Measurements from ENCODE around the gene MRC2.

DNA sequence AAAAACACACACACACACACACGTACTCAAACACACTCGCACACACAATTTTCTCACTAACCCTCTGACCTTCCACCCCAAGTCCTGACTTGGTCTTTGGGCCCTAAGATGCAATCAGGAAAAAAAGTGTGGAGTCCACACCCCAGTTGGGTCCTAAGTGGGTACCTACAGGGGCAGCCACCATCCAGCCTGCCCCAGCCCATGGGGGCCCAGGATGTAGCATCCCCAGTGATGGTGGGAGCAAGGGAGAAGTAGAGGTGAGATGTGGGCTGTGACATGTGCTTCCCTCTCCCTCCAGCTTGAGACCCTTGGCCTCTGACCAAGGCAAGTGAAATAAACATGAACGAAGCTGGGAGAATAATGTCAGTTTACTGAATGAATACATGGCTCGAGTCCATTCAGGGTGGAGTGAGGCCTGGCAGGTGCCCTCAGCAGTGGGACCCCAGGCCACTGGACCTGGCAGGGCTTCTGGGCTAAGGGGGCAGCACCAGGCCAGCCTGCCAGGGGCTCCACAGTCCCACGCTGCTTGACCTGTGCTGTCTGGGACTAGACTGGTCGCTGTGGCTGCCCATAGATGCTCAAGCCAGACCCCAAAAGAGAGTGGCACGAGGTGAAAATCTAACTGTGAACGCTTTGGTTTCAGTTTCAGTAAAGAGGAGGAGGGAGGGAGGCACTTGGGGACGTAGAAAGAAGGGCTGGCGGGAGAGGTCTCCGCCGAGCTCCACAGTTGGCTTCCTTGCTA lies 73.7 kb downstream of the MRC2 start:
- TF ChIP-seq EZH2phosphoT487 (IDR thresholded peaks at IDR 0.05; ENCODE audit: insufficient read depth, low read depth) (no peak), EZH2 (IDR thresholded peaks at IDR 0.05; ENCODE audit: insufficient read depth, poor library complexity, severe bottlenecking) (no peak)

Measured in GM23248 (cell line).